Naive thymus-derived CD8-positive, alpha-beta T cell (primary cell): ENCODE measurements around the gene MMEL1. TPM values are rescaled to one million over a fixed set of nuclear protein-coding genes. Genes with fewer than 3 reads are reported as not detected.
"Not testable (repeated sequence)": the region's sequence is repeated elsewhere in the genome, so short reads cannot be mapped to it uniquely, and the experiment has no call there.

Experiments
- ATAC-seq, 2 donors: fragments of 150-1000 bp; cut with Tn5 transposase in 1 of 2; sonication (Bioruptor Pico), chemical (Tn5 transposase) in 1 of 2; 1 replicate in 1 of 2; 2 replicates in 1 of 2; pipeline ENCODE4 v1.10.0; 2021; ENCODE audit warnings: mild to moderate bottlenecking in 2 of 2, moderate library complexity in 2 of 2
- POLR2A ChIA-PET: fragments of 350-600 bp; sonication (Branson Sonifier 250); formaldehyde crosslinking; loops from one replicate; lab custom pipeline; 2021; ENCODE audit warnings: antibody characterized with exemption; lab: Charles Lee
- DNase-seq, 10 donors: peaks; one replicate each; pipeline versions ENCODE4 v3.0.0 to v3.0.0-alpha.2; 2020 to 2022
- H3K27ac Mint-ChIP-seq, 10 donors: one replicate each; pipeline ENCODE4 v1.8.0; 2020 to 2022; ENCODE audit warnings: mild to moderate bottlenecking in 10 of 10, mixed read lengths in 10 of 10, moderate library complexity in 4 of 10, inconsistent platforms in 1 of 10
- H3K27me3 Mint-ChIP-seq, 5 donors: one replicate each; pipeline ENCODE4 v1.8.0; 2021 to 2022; ENCODE audit warnings: mixed read lengths in 5 of 5
- H3K36me3 Mint-ChIP-seq, 3 donors: one replicate each; pipeline ENCODE4 v1.8.0; 2020 to 2022; ENCODE audit warnings: mixed read lengths in 3 of 3, mild to moderate bottlenecking in 2 of 3, inconsistent platforms in 1 of 3
- H3K4me1 Mint-ChIP-seq, 4 donors: one replicate each; pipeline ENCODE4 v1.8.0; 2021 to 2022; ENCODE audit warnings: mixed read lengths in 4 of 4
- H3K4me3 Mint-ChIP-seq, 10 donors: one replicate each; pipeline ENCODE4 v1.8.0; 2020 to 2022; ENCODE audit warnings: mild to moderate bottlenecking in 10 of 10, mixed read lengths in 10 of 10, moderate library complexity in 6 of 10, inconsistent platforms in 1 of 10
- H3K9me3 Mint-ChIP-seq, 9 donors: one replicate each; pipeline ENCODE4 v1.8.0; 2020 to 2022; ENCODE audit warnings: mixed read lengths in 9 of 9, mild to moderate bottlenecking in 3 of 9, inconsistent platforms in 1 of 9, moderate library complexity in 1 of 9
- polyA plus RNA-seq, 3 donors: library from polyadenylated mRNA; unstranded; fragments of 300-500 nt; fragmentation: Illumina TruSeq; gene quantifications; one replicate each; pipeline ENCODE4 v1.2.3, GENCODE V29; 2021
- total RNA-seq, 8 experiments: library from RNA in 2 of 8; stranded (reverse) in 2 of 8; gene quantifications; one replicate each; pipeline ENCODE4 v1.2.3 and lab custom pipeline; 2021 to 2026

Gene MMEL1
- total and polyA plus RNA-seq, 5 experiments from 2014 or later, result 2.5 to 18.9 (median 6.0) TPM

GRCh38 chr1:2553871-2554620, 78.8 kb downstream of the MMEL1 start:
- Mint-ChIP-seq H3K4me1 (peaks cover 18 to 58% (median 54%) of the 10 kb centered on the region in 4 donors), H3K27ac (peak overlapping the region in 8 of 10 donors; percentile 76 to 99 (median 95)), H3K36me3 (peaks cover 0 to 6% (median 4%) of the 10 kb centered on the region in 3 donors), H3K9me3 (no peaks in the 10 kb centered on the region), H3K27me3 (no peaks in the 10 kb centered on the region), H3K4me3 (peak overlapping the region in 7 of 10 donors; percentile 6 to 98 (median 54))
- ATAC-seq (no peak), DNase-seq (peak in 1 of 10 donors; percentile 62)
- POLR2A ChIA-PET, result interaction anchor here (0.5 to 11.9 kb wide), 7 partner anchors 7 to 284 kb away, joined by 5 to 408 read pairs (median 22); partner anchors contain the start of genes PANK4, PEX10 and PRXL2B

- peaks cover 19 to 57% (median 53%) of the 10 kb centered on the region in 4 donors for H3K4me1 Mint-ChIP-seq
- H3K9me3 Mint-ChIP-seq, H3K27ac Mint-ChIP-seq, POLR2A ChIA-PET, DNase-seq, H3K27me3 Mint-ChIP-seq, H3K4me3 Mint-ChIP-seq, ATAC-seq, H3K36me3 Mint-ChIP-seq: not testable (repeated sequence)
These were observed 79.7 kb downstream of the MMEL1 start for GRCh38 chr1:2553076-2553475.

DNA sequence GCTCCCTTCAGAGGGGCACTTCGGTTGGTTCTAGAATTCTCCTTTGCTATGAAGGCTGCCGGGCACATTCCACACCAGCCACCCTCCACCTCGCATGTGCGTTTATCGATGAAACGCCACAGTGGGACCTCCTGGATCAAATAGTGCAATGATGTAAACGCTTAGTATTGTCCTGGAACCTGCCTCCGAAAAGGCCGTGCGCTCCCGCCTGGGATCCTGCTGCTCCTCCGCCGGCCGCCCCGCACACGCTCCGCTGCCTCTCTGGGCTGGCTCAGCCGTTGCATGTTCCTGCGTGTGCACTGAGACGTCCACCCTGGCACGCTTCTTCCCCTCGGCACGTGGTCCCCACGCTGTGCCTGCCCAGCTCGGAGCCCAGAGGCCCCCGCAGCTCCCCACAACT, 80.6 kb downstream of the MMEL1 start:
- POLR2A ChIA-PET, result no interaction called here
- H3K4me1 Mint-ChIP-seq, result peaks cover 16 to 52% (median 50%) of the 10 kb centered on the region in 4 donors
- no peak for DNase-seq

GRCh38 chr1:2551544-2551943, 81.3 kb downstream of the MMEL1 start:
- H3K4me1 Mint-ChIP-seq, result peaks cover 17 to 52% (median 50%) of the 10 kb centered on the region in 4 donors
- H3K36me3 Mint-ChIP-seq, POLR2A ChIA-PET, H3K9me3 Mint-ChIP-seq, DNase-seq, H3K27me3 Mint-ChIP-seq, H3K4me3 Mint-ChIP-seq, ATAC-seq: not testable (repeated sequence)
- H3K27ac Mint-ChIP-seq, result peak overlapping the region in 8 of 10 donors; percentile 65 to 96 (median 81)

More for the DNA sequence above, 80.6 kb downstream of the MMEL1 start:
- Mint-ChIP-seq H3K27me3 (no peaks in the 10 kb centered on the region), H3K27ac (peak overlapping the region in 8 of 10 donors; percentile 9 to 83 (median 50)), H3K36me3 (peaks cover 0 to 4% (median 0%) of the 10 kb centered on the region in 3 donors), H3K4me3 (no peak overlapping the region), H3K9me3 (no peaks in the 10 kb centered on the region)
- no peak for ATAC-seq

- ATAC-seq, H3K9me3 Mint-ChIP-seq, DNase-seq, H3K27me3 Mint-ChIP-seq, H3K36me3 Mint-ChIP-seq: not testable (repeated sequence)
- POLR2A ChIA-PET, result interaction anchor here (7.4 to 13.3 kb wide), 2 partner anchors 20 to 35 kb away, joined by 139 to 528 read pairs; partner anchors contain the start of genes HES5, PANK4 and PRXL2B
- H3K4me1 Mint-ChIP-seq, result peaks cover 14 to 45% (median 39%) of the 10 kb centered on the region in 4 donors
- peak overlapping the region in 8 of 10 donors; percentile 79 to 97 (median 84) for H3K27ac Mint-ChIP-seq
- H3K4me3 Mint-ChIP-seq, result peak overlapping the region in 1 of 10 donors; percentile 40
These were observed 82.4 kb downstream of the MMEL1 start for GRCh38 chr1:2550309-2550861.

DNA sequence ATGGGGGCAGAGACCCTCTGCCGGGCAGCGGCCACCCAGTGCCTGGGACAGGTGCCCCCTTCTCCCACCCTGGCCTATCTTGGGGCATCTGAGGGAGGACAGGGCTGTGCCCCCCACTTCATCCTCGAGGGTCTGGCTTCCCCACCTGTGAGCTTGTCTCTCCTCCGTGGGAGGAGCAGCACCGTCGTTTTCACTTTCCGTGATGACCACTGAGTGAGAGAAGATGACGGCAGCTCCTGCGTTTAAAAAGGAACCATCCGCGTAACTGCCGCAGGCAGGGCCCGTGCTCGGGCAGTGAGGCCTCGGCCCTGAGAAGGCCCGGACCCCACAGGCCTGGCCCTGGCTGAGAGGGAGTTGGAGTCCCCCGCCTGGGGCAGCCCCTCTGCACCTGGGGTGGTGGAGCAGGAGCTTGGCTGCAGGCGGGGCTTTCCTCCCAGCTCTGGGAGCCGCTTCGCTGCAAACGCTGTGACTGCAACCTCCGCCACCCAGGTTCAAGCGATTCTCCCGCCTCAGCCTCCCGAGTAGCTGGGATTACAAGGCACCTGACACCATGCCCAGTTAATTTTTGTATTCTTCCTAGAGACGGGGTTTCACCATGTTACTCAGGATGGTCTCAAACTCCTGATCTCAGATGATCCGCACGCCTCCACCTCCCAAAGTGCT, 83.3 kb downstream of the MMEL1 start:
- Mint-ChIP-seq H3K4me1 (peaks cover 9 to 45% (median 34%) of the 10 kb centered on the region in 4 donors), H3K4me3 (peak overlapping the region in 8 of 10 donors; percentile 52 to 96 (median 92)), H3K27ac (peak overlapping the region; percentile 96 to 99 (median 98))
- not testable (repeated sequence) for ATAC-seq, H3K36me3 Mint-ChIP-seq, H3K27me3 Mint-ChIP-seq, DNase-seq, H3K9me3 Mint-ChIP-seq
- POLR2A ChIA-PET, result interaction anchor here (0.7 to 13.3 kb wide), 12 partner anchors 12 to 158 kb away, joined by 3 to 528 read pairs (median 14); partner anchors contain the start of genes HES5, MORN1, PANK4 and PRXL2B

- ATAC-seq (peak; percentile 20 to 22), DNase-seq (peak; percentile 62 to 89 (median 79))
- peak overlapping the region; percentile 96 to 99 (median 98) for H3K27ac Mint-ChIP-seq
- POLR2A ChIA-PET, result interaction anchor here (0.7 to 13.3 kb wide), 29 partner anchors 8 to 353 kb away, joined by 3 to 528 read pairs (median 10); partner anchors contain the start of genes FAAP20, HES5, MORN1 and PANK4
- no peaks in the 10 kb centered on the region for H3K36me3 Mint-ChIP-seq
- H3K9me3 Mint-ChIP-seq, result no peaks in the 10 kb centered on the region
- no peaks in the 10 kb centered on the region for H3K27me3 Mint-ChIP-seq
- peak overlapping the region; percentile 86 to 96 (median 93) for H3K4me3 Mint-ChIP-seq
- peaks cover 6 to 45% (median 36%) of the 10 kb centered on the region in 4 donors for H3K4me1 Mint-ChIP-seq
These were observed 84.7 kb downstream of the MMEL1 start for GRCh38 chr1:2548068-2548589.

DNA sequence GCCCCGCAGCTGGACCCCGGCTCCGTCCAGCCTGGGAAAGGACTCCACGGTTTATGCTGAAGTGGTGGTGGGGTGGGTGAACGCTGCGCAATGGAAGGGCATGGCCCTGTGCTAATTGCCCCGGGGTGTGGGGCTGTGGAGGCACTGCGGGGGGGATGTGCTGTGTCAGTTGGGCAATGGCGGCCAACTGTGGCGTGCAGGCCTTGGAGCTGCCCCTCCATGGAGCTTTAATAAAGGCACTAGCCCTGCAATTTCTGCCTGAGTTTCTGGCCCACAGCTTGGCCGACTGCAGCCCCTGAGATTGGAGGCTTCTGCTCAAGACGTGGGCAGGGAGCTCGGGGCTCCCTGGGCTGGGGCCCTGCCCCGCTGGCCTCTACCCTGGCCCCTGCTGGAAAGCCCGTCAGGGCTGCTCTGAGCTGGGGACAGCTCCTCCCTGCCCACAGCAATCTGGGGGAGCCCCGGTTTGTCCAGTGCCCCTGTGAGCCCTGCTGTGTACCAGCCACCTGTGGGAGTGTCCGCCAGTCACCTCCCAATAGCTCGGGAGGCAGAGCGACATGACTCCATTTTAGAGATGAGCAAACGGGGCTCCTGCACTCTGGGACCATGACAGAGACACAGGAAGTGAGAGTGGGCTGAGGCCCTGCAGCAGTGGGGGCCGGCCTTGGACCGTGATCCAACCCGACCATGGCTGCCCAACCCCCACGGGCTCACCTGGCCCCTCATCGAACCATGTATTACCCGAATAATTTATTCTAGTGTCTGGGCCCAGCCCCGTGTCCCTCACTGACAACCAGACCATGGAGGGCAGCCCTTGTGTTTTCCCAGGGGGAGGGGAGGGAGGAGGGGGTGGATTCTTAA, 85.4 kb downstream of the MMEL1 start:
- Mint-ChIP-seq H3K9me3 (no peaks in the 10 kb centered on the region), H3K4me3 (peak overlapping the region; percentile 86 to 96 (median 93)), H3K36me3 (no peaks in the 10 kb centered on the region), H3K4me1 (peaks cover 6 to 45% (median 36%) of the 10 kb centered on the region in 4 donors), H3K27ac (peak overlapping the region; percentile 93 to 99 (median 98)), H3K27me3 (no peaks in the 10 kb centered on the region)
- ATAC-seq, result peak; percentile 20 to 36
- POLR2A ChIA-PET, result interaction anchor here (0.8 to 13.3 kb wide), 25 partner anchors 9 to 352 kb away, joined by 3 to 528 read pairs (median 10); partner anchors contain the start of genes FAAP20, HES5, MORN1 and PANK4
- peak in 9 of 10 donors; percentile 34 to 75 (median 53) for DNase-seq

- peak overlapping the region; percentile 93 to 99 (median 98) for H3K27ac Mint-ChIP-seq
- H3K36me3 Mint-ChIP-seq, result no peaks in the 10 kb centered on the region
- ATAC-seq (peak; percentile 48 to 58), DNase-seq (peak; percentile 64 to 93 (median 84))
- no peaks in the 10 kb centered on the region for H3K9me3 Mint-ChIP-seq
- POLR2A ChIA-PET, result interaction anchor here (0.9 to 13.3 kb wide), 28 partner anchors 9 to 357 kb away, joined by 3 to 528 read pairs (median 8); partner anchors contain the start of genes FAAP20, HES5, MORN1 and PANK4
- peaks cover 6 to 50% (median 36%) of the 10 kb centered on the region in 4 donors for H3K4me1 Mint-ChIP-seq
- peak overlapping the region; percentile 86 to 96 (median 93) for H3K4me3 Mint-ChIP-seq
- no peaks in the 10 kb centered on the region for H3K27me3 Mint-ChIP-seq
These were observed 86.2 kb downstream of the MMEL1 start for GRCh38 chr1:2546515-2547209.

GRCh38 chr1:2545754-2546514, 86.9 kb downstream of the MMEL1 start:
- peak overlapping the region in 6 of 10 donors; percentile 10 to 99 (median 98) for H3K27ac Mint-ChIP-seq
- no peaks in the 10 kb centered on the region for H3K9me3 Mint-ChIP-seq
- H3K4me1 Mint-ChIP-seq, result peaks cover 7 to 49% (median 37%) of the 10 kb centered on the region in 4 donors
- no peaks in the 10 kb centered on the region for H3K36me3 Mint-ChIP-seq
- ATAC-seq (peak; percentile 47 to 54), DNase-seq (peak; percentile 83 to 93 (median 88))
- H3K27me3 Mint-ChIP-seq, result no peaks in the 10 kb centered on the region
- POLR2A ChIA-PET, result interaction anchor here (0.9 to 13.3 kb wide), 21 partner anchors 10 to 356 kb away, joined by 3 to 528 read pairs (median 6); partner anchors contain the start of genes FAAP20, HES5, MORN1 and PANK4
- peak overlapping the region; percentile 57 to 96 (median 92) for H3K4me3 Mint-ChIP-seq
